ENCODE data around the gene TUBA1C.
"Not testable (repeated sequence)": the region's sequence is repeated elsewhere in the genome, so short reads cannot be mapped to it uniquely, and the experiment has no call there.

The TUBA1C gene

DNA sequence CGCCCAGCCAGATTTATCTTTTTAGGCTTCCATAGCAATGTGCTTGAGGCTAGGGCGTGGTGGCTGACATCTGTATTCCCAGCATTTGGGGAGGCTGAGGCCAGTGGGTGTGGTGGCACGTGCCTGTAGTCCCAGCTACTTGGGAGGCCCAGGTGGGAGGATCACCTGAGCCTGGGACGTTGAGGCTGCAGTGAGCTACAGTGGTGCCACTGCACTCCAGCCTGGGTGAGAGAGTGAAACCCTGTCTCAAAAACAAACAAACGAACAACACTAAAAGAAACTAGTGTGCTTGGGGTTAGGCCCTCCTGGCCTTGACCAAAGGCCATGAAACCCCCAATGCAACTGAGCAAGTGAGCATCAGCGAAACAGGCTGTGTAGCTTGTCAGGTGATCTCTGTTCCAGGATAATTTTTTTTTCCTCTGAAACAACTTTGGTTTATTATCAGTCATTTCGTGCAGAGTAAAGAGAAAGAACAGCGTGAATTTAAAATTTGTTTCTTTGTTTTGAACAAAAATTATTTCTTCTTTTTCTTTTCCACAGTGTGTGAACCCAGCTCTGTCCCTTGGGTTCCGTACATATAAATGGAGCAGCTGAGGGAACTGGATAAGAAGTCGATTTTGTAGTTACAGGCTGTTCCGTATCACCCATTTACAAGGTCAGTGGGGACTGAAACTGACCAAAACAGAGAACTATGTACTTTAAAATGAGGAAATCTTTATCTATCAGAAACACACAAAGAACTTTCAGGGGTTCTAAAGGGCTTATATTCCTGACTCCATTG is 8.8 kb upstream of the TUBA1C start:
- DNase-seq (ENCODE audit: low spot score) = no peak

DNA sequence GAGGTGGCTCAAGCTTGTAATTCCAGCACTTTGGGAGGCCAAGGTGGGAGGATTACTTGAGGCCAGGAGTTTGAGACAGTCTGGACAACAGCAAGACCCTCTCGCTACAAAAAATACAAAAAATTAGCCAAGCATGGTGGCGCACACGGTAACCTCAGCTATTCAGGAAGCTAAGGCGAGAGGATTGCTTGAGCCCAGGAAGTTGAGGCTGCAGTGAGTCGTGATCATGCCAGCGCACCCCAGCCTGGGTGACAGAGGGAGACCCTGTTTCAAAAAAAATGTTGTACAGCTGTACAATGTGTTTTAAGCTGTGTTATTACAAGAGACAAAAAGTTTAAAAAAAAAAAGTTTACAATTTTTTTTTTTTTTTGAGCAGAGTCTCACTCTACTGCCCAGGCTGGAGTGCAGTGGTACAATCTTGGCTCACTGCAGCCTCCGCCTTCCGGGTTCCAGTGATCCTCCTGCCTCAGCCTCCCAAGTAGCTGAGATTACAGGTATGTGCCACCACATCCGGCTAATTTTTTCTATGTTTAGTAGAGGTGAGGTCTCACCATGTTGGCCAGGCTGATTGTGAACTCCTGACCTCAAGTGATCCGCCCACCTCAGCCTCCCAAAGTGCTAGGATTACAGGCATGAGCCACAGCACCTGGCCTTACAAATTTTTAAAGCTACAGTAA is 7.2 kb upstream of the TUBA1C start:
- not testable (repeated sequence) for DNase-seq (ENCODE audit: low spot score)

DNA sequence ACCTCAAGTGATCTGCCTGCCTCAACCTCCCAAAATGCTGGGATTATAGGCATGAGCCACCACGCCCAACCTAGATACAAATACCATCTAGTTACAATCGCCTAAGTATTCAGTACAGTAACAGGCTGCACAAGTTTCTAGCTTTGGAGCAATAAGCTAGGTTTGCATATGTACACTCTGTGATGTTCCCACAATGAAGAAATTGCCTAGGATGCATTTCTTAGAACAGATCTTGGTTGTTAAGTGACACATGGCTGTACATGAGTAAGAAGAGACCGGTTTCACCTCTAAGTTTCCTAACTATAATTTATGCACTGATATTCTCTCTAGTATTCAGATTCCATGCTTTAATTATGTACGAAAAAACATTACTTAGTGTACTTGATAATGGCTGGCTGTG is 5.4 kb upstream of the TUBA1C start:
- no peak for DNase-seq (ENCODE audit: low spot score)

DNA sequence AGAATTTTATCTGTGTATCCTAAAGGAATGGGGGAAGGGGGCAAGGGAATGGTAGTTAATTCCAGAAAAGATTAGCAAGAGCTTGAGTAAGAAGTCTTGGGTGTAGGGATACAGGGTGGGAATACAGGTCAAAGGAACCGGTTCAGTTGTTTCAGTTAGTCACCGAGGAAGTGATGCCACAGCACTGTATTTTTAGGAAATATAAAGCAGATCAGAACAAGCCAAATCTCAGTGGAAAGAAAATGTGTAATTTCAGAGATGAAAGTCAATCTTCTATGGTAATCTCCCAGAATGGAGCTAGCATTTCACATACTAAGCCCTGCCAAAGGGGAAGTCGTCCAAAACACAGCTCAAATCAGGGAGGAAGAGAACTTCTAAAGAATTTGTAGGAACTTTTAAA is 4.7 kb upstream of the TUBA1C start:
- no peak for DNase-seq (ENCODE audit: low spot score)

DNA sequence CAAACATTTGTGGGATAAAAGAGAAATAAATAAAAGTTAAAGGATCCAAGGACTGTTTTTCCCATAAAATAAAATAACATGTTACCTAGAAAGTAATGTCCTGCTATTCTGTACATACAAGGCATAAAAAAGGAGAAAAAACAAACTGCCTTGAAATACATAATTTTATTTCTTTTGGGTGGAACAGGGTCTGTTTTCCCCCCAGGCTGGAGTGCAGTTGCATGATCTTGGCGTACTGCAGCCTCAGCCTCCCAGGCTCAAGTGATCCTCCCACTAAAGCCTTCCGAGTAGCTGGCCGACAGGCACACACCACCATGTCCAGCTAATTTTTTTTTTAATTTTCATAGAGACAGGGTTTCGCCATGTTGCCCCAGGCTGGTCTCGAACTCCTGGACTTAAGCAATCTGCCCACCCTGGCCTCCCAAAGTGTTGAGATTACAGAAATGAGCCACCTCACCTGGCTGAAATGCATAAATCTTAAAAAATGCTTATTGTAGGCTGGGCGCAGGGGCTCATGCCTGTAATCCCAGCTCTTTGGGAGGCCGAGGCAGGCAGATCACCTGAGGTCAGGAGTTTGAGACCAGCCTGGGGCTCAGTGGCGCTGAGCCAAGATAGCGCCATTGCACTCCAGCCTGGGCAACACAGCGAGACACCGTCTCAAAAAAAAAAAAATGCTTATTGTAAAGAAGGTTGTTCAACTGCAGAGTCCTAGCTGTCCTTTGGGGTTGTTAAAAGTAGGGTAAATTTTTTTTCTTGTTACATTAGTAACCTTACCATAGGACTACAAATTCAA is 4.1 kb upstream of the TUBA1C start:
- DNase-seq (ENCODE audit: low spot score) = no peak

DNA sequence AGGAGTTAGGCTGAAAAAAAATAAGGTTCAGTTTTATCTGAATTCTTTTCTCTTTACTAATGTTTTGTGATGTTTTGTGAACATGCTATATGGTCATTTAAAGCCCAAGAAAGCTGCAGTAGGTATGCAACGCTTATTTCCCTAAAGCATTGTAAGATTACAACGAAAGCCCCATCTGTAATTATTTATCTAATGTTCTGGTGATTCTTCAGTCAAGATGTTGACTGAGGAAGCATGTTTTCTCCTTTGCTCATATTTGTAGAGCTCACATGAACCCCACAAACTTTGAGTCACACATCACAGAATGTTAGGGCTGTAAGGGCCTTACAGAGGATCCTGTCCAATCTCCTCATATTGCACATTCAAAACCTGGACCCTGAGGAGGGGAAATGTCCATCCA is 3.2 kb upstream of the TUBA1C start:
- DNase-seq (ENCODE audit: low spot score) = no peak

DNA sequence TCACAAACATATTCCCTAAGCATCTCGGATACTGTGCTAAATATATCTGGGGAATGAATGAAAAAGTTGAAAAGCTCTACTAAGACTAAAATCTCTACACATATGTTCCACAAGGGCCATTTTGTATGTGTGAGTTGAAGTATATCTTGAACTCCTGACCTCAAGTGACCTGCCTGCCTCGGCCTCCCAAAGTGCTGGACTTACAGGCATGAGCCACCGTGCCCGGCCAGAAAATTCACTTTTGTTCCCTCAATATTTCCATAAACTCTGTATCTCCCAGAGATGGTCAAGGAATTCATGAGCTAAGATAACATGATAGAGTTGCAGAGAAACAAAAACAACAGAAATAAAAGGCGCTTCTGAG is 1.5 kb upstream of the TUBA1C start:
- no peak for DNase-seq (ENCODE audit: low spot score)

DNA sequence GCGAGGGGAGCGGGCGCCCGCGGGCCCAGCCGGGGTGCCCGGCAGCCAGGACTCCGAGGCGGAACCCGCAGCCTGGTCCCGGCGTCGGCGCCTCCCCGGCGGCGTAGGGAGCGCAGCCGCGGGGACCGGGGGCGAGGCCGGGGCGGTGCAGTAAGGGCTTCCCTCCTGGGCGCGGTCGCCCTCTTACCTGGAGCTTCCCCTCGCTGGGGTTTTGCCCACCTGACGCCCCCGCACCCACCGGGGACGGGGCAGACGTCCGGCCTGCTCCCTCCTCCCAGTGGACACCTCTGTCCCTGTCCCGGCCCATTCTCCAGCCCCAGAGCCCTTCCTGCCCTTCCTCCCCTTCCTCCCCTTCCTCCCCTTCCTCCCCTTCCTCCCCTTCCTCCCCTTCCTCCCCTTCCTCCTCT is 413 bp upstream of the TUBA1C start:
- peak; percentile 31 for DNase-seq (ENCODE audit: low spot score)

DNA sequence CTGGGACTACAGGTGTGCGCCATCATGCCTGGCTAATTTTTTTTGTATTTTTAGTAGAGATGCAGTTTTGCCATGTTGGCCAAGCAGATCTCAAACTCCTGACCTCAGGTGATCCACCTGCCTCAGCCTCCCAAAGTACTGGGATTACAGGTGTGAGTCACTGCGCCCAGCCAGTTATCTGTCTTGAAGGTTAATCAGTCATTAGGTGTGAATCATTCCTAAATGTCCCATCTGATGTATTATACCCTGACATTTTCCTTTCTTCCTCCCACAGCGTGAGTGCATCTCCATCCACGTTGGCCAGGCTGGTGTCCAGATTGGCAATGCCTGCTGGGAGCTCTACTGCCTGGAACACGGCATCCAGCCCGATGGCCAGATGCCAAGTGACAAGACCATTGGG is 4.3 kb downstream of the TUBA1C start:
- not testable (repeated sequence) for DNase-seq (ENCODE audit: low spot score)

DNA sequence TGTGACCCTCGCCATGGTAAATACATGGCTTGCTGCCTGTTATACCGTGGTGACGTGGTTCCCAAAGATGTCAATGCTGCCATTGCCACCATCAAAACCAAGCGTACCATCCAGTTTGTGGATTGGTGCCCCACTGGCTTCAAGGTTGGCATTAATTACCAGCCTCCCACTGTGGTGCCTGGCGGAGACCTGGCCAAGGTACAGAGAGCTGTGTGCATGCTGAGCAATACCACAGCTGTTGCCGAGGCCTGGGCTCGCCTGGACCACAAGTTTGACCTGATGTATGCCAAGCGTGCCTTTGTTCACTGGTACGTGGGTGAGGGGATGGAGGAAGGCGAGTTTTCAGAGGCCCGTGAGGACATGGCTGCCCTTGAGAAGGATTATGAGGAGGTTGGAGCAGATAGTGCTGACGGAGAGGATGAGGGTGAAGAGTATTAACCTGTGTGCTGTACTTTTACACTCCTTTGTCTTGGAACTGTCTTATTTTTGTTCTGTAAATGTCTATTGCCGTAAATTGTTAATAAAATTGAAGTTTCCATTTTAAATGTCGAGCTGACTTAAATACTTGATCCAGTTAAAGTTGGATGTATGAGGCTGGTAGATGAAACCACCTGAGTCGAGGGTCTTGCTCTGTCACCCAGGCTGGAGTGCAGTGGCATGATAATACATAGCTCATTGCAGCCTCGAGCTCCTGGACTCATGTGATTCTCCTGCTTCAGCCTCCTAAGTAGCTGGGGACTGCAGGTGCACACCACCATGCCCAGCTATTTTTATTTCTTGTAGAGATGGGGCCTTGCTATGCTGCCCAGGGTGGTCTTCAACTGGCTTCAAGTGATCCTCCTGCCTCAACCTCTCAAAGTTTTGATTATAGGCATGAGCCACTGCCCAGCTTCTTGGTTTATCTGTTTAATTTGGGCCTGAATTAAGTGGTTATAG is 8.2 kb downstream of the TUBA1C start:
- no peak for DNase-seq (ENCODE audit: low spot score)

DNA sequence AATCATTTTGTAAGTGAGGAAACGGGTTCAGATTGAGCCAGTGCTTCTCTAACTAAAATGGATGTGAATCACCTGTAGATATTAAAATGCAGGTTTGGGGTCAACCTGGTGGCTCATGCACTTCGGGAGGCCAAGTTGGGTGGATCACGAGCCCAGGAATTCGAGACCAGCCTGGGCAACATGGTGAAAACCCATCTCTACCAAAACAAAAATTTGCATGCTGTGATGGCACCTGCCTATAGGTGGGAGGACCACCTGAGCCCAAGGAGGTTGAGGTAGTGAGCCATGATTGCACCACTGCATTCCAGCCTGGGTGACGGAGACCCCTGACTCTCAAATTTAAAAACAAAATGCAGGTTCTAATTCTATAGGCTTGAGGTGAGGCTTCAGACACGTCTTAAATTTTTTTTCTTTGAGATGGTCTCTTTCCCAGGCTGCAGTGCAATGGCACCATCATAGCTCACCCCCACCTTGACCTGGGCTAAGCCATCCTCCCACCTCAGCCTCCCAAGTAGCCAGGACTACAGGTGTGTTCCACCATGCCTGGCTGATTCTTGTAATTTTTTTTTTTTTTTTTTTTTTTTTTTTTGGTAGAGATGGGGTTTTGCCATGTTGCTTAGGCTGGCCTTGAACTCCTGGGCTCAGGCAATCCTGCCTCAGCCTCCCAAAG is 9.0 kb downstream of the TUBA1C start:
- DNase-seq (ENCODE audit: low spot score) = no peak

DNA sequence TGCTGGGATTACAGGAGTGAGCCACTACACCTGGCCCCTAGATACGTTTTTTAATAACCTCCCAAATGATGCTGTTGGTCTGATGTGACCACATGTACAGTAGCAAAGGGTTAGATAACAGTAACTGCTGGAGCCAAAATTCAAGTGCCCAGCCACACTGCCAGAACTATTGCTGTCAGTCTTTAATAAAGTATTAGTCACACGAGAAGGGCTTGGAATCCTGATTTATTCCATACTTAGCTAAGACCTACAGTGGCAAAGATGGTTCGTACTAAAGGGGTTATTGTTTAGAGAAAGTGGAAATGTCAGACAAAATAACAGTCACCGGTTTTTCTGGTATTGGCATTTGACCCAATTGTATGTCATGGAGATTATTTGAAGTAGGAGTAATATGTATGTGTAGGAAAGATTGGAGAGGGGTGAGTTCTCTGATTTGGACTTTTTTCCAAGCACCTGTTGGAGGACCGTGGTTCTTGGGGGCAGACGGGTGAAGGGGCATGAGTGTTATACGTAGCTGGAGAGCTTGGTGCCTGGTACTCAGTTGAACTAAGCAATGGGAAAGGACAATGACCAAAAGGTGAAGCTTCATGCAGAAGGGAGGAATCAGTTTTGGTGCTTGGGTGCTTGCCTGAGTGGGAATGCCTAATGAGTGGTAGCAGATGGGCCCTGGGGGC is 9.7 kb downstream of the TUBA1C start:
- no peak for DNase-seq (ENCODE audit: low spot score)

DNA sequence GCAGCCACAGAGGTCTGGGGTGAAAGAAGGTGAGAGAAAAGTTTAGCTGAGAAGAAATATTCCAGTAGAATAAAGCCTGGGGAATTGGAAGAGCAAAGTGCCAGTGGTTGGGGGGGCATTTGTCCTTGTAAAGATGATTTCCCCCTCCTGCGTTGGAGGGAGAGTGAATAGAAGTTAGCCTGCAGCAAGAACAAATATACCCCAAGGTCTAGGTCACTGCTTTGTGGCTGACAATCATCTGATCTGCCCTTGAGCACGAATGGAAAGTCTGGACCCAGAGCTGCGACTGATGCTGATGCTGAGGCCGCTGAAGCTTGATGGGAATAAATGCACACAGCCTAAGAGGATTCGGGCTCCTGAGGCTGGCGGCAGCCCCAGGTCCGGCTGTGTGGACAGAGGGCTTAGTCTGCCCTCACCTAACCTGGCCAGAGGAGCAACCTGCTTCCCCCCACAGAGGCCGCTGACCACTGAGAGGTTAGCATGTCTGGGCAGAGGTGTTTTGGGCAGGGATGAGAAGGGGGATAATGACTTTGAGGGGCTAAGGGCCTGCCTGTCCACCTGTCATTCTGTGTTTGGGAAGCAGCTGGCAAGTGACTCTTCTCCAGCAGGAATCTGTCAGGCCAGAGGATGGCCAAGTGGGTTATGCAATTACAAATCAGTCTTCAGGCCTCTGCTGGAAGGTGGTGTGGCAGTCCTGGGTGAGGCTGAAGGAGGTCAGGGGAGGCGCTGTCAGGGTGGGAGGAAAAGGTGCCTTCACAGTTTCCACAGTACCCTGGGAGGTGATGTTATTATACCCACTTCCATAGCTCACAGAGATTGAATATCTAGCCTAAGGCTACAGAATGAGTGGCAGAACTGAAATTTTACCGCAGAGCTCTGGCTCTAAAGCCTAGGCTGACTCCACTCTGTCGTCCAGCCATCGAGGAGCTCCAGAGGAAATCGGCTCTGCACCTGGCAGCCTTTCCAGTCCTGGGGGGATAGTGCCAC is 11.7 kb downstream of the TUBA1C start:
- DNase-seq (ENCODE audit: low spot score) = no peak

DNA sequence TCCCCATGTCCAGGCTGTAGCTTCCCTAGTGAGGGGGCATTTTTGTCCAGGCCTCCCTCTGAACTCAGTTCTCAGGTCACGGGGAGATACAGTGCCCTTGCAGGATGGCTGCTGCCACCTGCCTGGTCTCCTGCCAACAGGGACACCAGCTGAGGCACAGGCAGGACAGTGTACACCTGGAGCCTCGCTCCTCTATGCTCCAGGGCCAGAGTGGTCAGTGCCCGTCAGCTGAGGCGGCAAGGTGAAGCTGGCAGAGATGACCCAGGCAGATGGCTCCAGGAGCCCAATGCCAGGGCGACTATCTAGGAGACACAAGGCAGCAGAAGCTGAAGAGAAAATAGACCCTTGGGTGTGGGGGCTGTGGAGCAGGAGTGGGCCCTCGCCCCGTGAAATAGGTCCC is 12.6 kb downstream of the TUBA1C start:
- DNase-seq (ENCODE audit: low spot score) = no peak

DNA sequence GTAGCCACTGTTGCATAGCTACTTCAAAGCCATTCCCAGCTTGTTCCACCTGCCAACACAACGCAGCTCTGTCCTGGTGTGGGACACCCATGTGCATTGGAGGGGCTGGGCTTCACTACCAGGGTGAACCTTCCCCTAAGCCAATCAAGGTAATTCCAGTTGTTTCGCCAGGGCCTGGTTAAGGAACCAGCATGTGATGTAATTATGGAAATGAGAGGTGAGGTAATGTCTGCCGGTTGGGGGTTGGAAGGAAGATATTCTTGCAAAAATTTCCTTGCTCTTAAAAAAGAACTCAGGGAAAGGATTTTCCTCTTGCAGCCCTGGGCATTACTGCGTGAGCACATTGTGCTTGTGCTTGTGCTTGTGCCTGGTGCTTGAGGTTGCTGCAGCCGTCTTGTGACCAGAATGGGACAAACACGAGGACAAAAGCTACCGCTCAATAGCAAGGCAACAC is 14.9 kb downstream of the TUBA1C start:
- no peak for DNase-seq (ENCODE audit: low spot score)

DNA sequence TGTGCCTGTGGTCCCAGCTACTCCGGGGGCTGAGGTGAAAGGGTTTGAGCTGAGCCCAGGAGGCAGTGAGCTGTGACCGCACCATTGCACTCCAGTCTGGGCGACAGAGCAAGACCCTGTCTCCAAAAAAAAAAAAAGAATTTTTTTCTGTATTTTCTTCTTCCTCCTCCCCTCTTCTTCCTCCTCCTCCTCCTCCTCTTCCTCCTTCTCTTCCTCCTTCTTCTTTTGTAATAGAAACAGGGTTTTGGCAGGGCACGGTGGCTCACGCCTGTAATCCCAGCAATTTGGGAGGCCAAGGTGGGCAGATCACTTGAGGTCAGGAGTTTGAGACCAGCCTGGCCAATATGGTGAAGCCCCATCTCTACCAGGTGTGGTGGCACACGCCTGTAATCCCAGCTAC is 15.7 kb downstream of the TUBA1C start:
- not testable (repeated sequence) for DNase-seq (ENCODE audit: low spot score)

DNA sequence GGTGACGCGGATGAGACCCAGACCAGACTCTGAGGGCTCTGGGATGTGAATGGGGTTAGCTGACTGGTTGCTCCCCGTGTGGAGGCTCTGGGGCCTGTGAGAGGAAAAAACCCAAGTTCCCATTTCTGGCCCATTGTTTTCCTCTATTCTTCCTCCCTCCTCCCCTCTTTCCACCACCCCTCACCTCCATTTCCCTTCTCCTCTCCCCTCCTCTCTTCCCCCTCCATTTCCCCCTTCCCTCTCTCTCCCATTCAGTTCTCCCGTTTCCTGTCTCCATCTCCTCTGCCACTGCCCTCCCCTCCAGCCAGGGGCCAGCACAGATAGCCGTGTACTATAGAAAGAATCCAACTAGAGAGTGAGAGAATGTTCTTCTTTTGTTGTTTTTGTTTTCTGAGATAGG is 17.4 kb downstream of the TUBA1C start:
- no peak for DNase-seq (ENCODE audit: low spot score)

DNA sequence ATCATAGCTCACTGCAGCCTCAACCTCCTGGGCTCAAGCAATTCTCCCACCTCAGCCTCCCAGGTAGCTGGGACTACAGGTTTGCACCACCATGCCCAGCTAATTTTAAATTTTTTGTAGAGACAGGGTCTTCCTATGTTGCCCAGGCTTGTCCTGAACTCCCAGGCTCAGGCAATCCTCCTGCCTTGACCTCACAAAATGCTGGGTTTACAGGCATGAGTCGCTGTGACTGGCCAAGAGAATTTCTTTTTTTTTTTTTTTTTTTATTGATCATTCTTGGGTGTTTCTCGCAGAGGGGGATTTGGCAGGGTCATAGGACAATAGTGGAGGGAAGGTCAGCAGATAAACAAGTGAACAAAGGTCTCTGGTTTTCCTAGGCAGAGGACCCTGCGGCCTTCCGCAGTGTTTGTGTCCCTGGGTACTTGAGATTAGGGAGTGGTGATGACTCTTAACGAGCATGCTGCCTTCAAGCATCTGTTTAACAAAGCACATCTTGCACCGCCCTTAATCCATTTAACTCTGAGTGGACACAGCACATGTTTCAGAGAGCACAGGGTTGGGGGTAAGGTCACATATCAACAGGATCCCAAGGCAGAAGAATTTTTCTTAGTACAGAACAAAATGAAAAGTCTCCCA is 18.0 kb downstream of the TUBA1C start:
- not testable (repeated sequence) for DNase-seq (ENCODE audit: low spot score)
